ENCODE data around the gene XIAP.

- TF ChIP-seq ZFX (IDR thresholded peaks at IDR 0.05; ENCODE audit: borderline replicate concordance) (no peak), CTCF (IDR thresholded peaks at IDR 0.05) (peak; percentile 76)
Measured at GRCh38 chrX:123833387-123833786, 26.5 kb upstream of the XIAP start.

Measured in 22Rv1 (cell line).